HEK293 (cell line): ENCODE data around the gene PRSS53.
A peak's percentile ranks its signal among the peaks of the same experiment; 100 is the strongest.

ENCODE experiments used
- BCL11B ChIP-seq: fragments of 450-650 bp; formaldehyde crosslinking; IDR thresholded peaks from 2 replicates; pipeline ENCODE4 v1.5.1; 2016; ENCODE audit warnings: low read depth, missing biosample characterization, missing genetic modification characterization
- FEZF1 ChIP-seq: fragments of 450-650 bp; formaldehyde crosslinking; IDR thresholded peaks from 2 replicates; pipeline ENCODE4 v1.5.1; 2016; ENCODE audit warnings: missing biosample characterization, missing genetic modification characterization
- MZF1 ChIP-seq: fragments of 450-650 bp; formaldehyde crosslinking; IDR thresholded peaks from 2 replicates; pipeline ENCODE4 v1.5.1; 2017; ENCODE audit warnings: missing biosample characterization, missing genetic modification characterization, borderline replicate concordance
- OSR2 ChIP-seq: fragments of 450-650 bp; formaldehyde crosslinking; IDR thresholded peaks from 2 replicates; pipeline ENCODE4 v1.5.1; 2016; ENCODE audit warnings: missing biosample characterization, missing genetic modification characterization
- PRDM10 ChIP-seq: fragments of 450-650 bp; formaldehyde crosslinking; IDR thresholded peaks from 2 replicates; pipeline ENCODE4 v1.5.1; 2016; ENCODE audit warnings: missing biosample characterization, missing genetic modification characterization
- PRDM2 ChIP-seq: fragments of 450-650 bp; formaldehyde crosslinking; IDR thresholded peaks from 2 replicates; pipeline ENCODE4 v1.5.1; 2016; ENCODE audit warnings: missing biosample characterization, missing genetic modification characterization, borderline replicate concordance
- PRDM4 ChIP-seq: fragments of 450-650 bp; formaldehyde crosslinking; IDR thresholded peaks from 2 replicates; pipeline ENCODE4 v1.5.1; 2017; ENCODE audit warnings: missing biosample characterization, missing genetic modification characterization
- SP2 ChIP-seq: fragments of 450-650 bp; formaldehyde crosslinking; IDR thresholded peaks from 2 replicates; pipeline ENCODE4 v1.5.1; 2016; ENCODE audit warnings: missing biosample characterization, missing genetic modification characterization
- SP7 ChIP-seq: fragments of 450-650 bp; formaldehyde crosslinking; IDR thresholded peaks from 2 replicates; pipeline ENCODE4 v1.5.1; 2016; ENCODE audit warnings: missing biosample characterization, missing genetic modification characterization
- ZBTB1 ChIP-seq: fragments of 450-650 bp; formaldehyde crosslinking; IDR thresholded peaks from 2 replicates; pipeline ENCODE4 v1.5.1; 2016; ENCODE audit warnings: missing biosample characterization, missing genetic modification characterization
- ZEB2 ChIP-seq: fragments of 450-650 bp; formaldehyde crosslinking; IDR thresholded peaks from 2 replicates; pipeline ENCODE4 v1.5.1; 2016; ENCODE audit warnings: missing biosample characterization, missing genetic modification characterization
- ZFP41 ChIP-seq: fragments of 450-650 bp; formaldehyde crosslinking; IDR thresholded peaks from 2 replicates; pipeline ENCODE4 v1.5.1; 2016; ENCODE audit warnings: missing biosample characterization, missing genetic modification characterization, borderline replicate concordance
- ZFP69B ChIP-seq: fragments of 450-650 bp; formaldehyde crosslinking; IDR thresholded peaks from 2 replicates; pipeline ENCODE4 v1.5.1; 2016; ENCODE audit warnings: missing biosample characterization, missing genetic modification characterization
- ZNF121 ChIP-seq: fragments of 450-650 bp; formaldehyde crosslinking; IDR thresholded peaks from 2 replicates; pipeline ENCODE4 v1.5.1; 2016; ENCODE audit warnings: missing biosample characterization, missing genetic modification characterization
- ZNF140 ChIP-seq: fragments of 450-650 bp; formaldehyde crosslinking; IDR thresholded peaks from 2 replicates; pipeline ENCODE4 v1.5.1; 2016; ENCODE audit warnings: missing biosample characterization, missing genetic modification characterization
- ZNF19 ChIP-seq: fragments of 450-650 bp; formaldehyde crosslinking; IDR thresholded peaks from 2 replicates; pipeline ENCODE4; 2016; ENCODE audit warnings: missing biosample characterization, missing genetic modification characterization, low read depth
- ZNF223 ChIP-seq: fragments of 450-650 bp; formaldehyde crosslinking; IDR thresholded peaks from 2 replicates; pipeline ENCODE4 v1.5.1; 2016; ENCODE audit warnings: missing biosample characterization, missing genetic modification characterization
- ZNF341 ChIP-seq: fragments of 450-650 bp; formaldehyde crosslinking; IDR thresholded peaks from 2 replicates; pipeline ENCODE4; 2016; ENCODE audit warnings: low read depth, missing biosample characterization, missing genetic modification characterization
- ZNF362 ChIP-seq: fragments of 450-650 bp; formaldehyde crosslinking; IDR thresholded peaks from 2 replicates; pipeline ENCODE4 v1.5.1; 2016; ENCODE audit warnings: missing biosample characterization, missing genetic modification characterization
- ZNF37A ChIP-seq: fragments of 450-650 bp; IDR thresholded peaks from 2 replicates; pipeline ENCODE4 v1.5.1; 2018; ENCODE audit warnings: missing biosample characterization, missing genetic modification characterization
- ZNF394 ChIP-seq: fragments of 450-650 bp; formaldehyde crosslinking; IDR thresholded peaks from 2 replicates; pipeline ENCODE4 v1.5.1; 2016; ENCODE audit warnings: missing biosample characterization, missing genetic modification characterization, mild to moderate bottlenecking, moderate library complexity, borderline replicate concordance
- ZNF580 ChIP-seq: fragments of 450-650 bp; formaldehyde crosslinking; IDR thresholded peaks from 2 replicates; pipeline ENCODE4 v1.5.1; 2016; ENCODE audit warnings: missing biosample characterization, missing genetic modification characterization
- ZNF747 ChIP-seq: fragments of 450-650 bp; formaldehyde crosslinking; IDR thresholded peaks from 2 replicates; pipeline ENCODE4 v1.5.1; 2016; ENCODE audit warnings: missing biosample characterization, missing genetic modification characterization
- ZNF768 ChIP-seq: fragments of 450-650 bp; formaldehyde crosslinking; IDR thresholded peaks from 2 replicates; pipeline ENCODE4 v1.5.1; 2018; ENCODE audit warnings: missing biosample characterization, mild to moderate bottlenecking, missing genetic modification characterization
- ZNF843 ChIP-seq: fragments of 450-650 bp; formaldehyde crosslinking; IDR thresholded peaks from 2 replicates; pipeline ENCODE4 v1.5.1; 2016; ENCODE audit warnings: missing biosample characterization, missing genetic modification characterization

The PRSS53 gene

GRCh38 chr16:31073142-31073969, 15.4 kb downstream of the PRSS53 start (continued):
- TF ChIP-seq ZNF362 (no peak), PRDM10 (tag by site-specific recombination) (peak; percentile 84), ZNF843 (no peak), ZNF747 (tag by site-specific recombination) (no peak), BCL11B (peak; percentile 46; the same call in 1 of the 2 replicates), ZNF580 (tag by site-specific recombination) (peak; percentile 70), PRDM4 (tag by site-specific recombination) (peak; percentile 76), MZF1 (tag by site-specific recombination) (no peak), PRDM2 (tag by site-specific recombination) (no peak), ZFP69B (tag by site-specific recombination) (peak; percentile 74), OSR2 (tag by site-specific recombination) (0 out of 2 replicates have a peak, but pooled peaks have one; percentile 15), FEZF1 (tag by site-specific recombination) (no peak), SP7 (tag by site-specific recombination) (peak; percentile 73), ZNF19 (tag by site-specific recombination) (no peak), ZBTB1 (no peak), ZNF140 (tag by site-specific recombination) (no peak), ZFP41 (tag by site-specific recombination) (no peak), ZNF768 (tag by site-specific recombination) (no peak), ZEB2 (peak; percentile 72; the same call in 1 of the 2 replicates), ZNF394 (tag by site-specific recombination) (peak; percentile 46; the same call in 1 of the 2 replicates), ZNF223 (no peak), ZNF37A (tag by site-specific recombination) (0 out of 2 replicates have a peak, but pooled peaks have one; percentile 54), ZNF121 (tag by site-specific recombination) (peak; percentile 100), ZNF341 (tag by site-specific recombination) (peak; percentile 65), SP2 (tag by site-specific recombination) (peak; percentile 52)
